ENCODE measurements around the gene AUTS2.

GRCh38 chr7:69989551-69989950 lies 391.3 kb downstream of the AUTS2 start:
- no peak for TF ChIP-seq REST (IDR thresholded peaks at IDR 0.05; ENCODE audit: borderline replicate concordance)
- no peak for TF ChIP-seq POLR2AphosphoS5 (IDR thresholded peaks at IDR 0.05)
